NCI-H446 treated with DMSO at 0.1 percent for 48 hours (cell line): ENCODE measurements around the gene TBKBP1.
"Not testable (repeated sequence)": the region's sequence is repeated elsewhere in the genome, so short reads cannot be mapped to it uniquely, and the experiment has no call there.

ENCODE experiments used
- DNase-seq: peaks from one replicate; lab custom pipeline; 2025; lab: John Stamatoyannopoulos, UW

TBKBP1 gene

GRCh38 chr17:47676510-47677165, 17.3 kb upstream of the TBKBP1 start:
- DNase-seq: no peak

DNA sequence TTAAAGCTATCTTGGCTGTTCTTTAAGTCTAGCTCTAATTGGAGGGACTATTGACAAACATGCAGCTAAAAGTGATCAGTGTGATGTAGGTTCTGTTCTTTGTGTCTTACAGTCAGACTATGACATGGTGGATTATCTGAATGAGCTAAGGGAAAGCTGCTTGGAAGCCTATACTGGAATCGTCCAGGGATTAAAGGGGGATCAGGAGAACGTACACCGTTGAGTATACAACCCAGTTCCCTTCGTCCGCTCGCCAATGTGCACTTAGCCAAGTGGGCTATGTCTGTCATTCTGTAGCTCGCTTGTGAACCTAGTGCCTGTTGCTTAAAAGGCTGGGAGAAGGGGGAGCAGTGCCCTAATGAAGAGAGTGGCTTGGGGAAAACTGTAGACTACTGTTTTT, 15.8 kb upstream of the TBKBP1 start:
- no peak for DNase-seq

DNA sequence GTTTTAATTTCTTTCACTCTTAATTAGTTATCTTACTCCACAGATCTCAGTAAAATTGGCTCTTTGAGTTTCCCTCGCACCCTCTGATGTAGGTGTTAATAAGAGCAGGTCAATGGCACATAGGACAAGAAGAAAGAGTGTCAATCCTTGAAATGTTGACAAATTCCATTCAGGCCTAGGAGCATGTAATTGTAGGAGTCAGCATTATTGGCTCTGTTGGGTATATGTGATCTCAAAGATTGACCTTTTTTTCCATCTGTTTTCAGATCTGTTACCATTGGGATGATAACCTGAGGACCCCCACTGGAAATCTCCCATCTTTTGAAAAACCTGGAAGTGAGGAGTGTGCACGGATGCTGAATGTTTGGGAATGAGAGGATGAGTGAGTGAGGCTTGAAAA, 11.8 kb upstream of the TBKBP1 start:
- no peak for DNase-seq

DNA sequence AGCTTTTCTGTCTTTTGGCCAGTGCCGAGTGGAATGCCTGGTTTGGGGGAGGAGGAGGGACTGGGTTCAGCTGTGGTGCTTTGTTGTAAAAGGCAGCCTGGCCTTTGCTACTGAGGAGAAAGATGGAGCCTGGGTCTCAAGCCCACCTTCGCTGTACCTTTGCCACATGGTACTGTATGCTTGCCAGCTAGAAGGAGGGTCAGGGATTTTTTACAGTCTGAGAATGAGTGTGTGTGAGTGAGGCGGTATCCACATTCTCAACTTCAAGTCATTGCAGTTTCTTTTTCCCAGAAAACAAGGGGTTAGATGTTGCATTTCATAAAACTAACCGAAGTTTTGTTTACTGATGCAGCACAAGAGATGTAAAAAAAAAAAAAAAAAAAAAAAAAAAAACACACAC, 11.2 kb upstream of the TBKBP1 start:
- DNase-seq: not testable (repeated sequence)

GRCh38 chr17:47684025-47684424, 9.9 kb upstream of the TBKBP1 start:
- DNase-seq: no peak

DNA sequence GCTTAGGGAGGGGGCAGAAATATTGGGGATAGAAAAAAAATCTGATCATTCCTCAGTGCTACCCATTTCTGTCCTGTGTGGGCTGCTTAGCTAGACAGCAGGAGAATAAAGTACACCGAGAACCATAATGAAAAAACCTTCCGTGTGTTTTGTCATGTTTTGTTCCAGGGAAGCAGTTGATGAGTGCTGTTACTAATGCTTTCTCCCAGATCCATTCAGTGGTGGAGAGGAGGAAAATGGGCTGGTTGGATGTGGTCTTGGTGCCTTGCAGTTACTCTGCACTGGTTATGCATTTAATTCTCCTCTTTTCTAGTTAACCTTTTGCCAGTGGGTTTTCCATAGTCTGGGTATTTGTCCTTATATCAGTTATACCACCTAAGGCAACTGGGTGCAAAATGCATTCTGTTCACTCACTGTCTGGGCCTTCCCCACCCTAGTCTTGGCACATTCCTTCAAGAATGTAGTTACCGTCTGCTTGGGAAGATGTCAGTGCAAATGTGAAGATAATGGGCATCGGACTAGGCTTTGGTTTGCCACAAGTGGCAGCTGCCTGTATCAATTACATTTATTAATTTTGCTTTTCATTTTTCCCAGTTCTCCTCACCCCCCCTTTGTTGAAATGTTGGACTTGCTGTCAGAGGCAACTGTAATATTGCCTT, 9.3 kb upstream of the TBKBP1 start:
- no peak for DNase-seq

DNA sequence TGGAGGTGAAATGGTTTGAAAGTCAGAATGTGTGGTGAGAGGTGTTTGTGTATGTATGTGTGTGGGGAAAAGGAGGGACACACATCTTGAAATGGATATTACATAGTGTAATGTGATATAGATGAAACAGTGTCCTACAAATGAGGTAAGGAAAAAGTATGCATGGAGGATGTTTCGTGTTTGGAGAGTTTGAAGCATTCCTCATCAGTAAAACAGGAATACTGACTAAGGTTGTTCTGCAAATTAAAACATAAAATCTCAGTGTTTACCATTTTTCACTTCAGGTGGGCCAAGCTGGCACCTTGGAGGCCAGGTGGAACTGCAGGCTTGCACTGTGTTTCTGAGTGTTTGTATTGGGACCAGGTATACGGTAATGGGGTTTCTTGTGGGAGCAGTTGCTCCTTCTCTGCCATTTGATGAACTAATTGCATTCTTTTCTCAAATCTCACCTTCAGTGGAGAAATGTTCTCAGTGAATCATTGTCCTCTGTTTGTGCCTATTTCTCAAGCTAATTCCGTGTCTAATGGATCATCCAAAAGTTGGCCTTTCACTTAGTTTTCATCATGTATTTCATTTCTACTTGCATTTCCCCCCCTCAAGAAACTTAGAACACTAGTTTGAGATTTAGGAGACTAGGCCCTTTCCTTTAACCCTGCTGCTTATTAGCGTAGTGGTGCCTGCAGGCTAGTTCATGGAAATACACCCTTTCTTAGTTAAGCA, 8.2 kb upstream of the TBKBP1 start:
- DNase-seq: no peak

DNA sequence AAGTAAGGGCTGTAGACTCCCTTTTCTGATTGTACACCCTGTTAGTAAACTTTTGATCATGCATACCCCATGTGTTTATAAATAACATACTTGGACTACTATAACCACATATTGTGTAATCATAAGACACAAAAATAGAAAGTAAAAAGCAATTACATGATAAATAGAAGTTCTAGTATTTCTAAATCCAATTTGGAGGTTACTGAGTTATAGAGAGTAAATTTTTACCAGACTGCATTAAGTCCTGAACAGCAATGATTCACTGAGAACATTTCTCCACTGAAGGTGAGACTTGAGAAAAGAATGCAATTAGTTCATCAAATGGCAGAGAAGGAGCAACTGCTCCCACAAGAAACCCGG, 7.7 kb upstream of the TBKBP1 start:
- DNase-seq: no peak

DNA sequence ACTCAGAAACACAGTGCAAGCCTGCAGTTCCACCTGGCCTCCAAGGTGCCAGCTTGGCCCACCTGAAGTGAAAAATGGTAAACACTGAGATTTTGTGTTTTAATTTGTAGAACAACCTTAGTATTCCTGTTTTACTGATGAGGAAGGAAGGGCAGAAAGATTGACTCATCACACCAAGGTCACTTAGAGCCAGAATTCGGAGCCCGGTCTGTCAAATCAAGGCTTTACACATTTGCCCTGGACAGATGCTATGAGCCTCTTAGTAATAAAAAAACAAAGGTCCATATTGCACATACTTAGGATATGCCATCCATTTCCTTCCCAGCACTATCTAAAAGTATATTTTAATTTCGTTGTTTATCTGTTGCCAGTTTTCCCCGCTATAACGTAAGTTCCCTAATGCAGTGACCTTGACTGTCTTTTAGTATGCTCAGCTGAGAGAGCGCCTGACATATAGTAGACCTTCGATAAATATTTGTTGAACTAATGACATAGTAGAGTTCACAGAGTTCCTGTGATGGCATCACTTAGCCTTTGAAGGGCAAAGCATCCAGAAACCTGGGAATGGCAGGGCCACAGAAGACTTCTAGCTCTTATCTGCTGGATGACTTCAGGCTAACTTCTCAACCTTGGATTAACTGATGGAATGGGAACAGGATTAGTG, 7.2 kb upstream of the TBKBP1 start:
- DNase-seq: no peak

DNA sequence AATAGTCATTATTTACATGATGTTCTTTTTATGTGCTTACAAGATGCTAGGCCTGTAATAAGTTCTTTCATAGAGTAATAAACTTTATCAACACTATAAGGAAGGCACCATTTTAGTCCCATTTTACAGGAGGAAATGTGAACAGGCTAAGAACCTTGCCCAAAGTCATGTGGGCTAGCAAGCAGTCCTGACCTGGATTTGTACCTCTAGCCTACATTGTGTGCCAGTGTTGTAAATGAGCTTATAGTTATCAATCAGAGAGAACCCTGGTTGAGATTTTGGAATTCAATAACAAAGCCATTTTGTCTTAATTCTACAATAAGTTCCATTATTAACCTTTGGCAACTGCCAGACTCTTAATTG, 6.7 kb upstream of the TBKBP1 start:
- DNase-seq: no peak

DNA sequence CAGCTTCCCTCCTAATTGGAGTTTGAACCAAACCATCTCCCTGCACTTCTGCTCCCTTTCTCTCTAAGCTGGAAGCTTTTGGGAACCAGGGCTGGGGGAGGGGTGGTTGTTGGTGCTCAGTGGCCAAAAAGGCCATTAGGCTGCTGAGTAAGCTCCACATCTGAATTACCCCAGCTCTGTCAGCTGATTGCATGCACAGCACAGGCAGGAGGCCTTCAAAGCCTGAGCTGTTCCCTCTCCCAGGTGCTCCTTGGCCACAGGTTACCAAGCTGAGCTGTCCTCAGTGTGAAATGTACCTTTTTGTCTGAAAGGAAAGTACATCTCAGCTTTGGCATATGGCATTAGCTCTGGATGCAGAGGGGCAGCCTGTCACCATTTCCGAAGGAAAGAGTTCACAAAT, 6.2 kb upstream of the TBKBP1 start:
- DNase-seq: no peak

DNA sequence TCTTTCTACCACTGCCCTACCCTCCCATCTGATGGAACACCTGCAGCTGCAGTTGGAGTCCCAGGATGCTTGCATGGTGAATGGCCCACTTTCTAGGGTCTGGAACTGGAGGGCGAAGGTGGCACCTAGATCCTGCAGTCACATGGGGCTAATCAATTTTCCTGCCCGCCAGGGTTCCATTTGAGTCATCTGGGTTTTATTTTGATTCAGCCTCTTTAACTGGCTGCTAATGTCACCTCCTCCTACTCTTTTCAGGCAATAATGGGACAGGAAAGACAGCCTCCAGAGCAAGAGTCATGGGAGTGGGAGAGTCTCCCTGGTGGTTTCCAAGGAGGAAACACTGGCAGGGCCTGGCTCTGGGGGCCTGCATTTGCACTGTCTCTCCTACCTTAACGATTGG, 3.8 kb upstream of the TBKBP1 start:
- no peak for DNase-seq

DNA sequence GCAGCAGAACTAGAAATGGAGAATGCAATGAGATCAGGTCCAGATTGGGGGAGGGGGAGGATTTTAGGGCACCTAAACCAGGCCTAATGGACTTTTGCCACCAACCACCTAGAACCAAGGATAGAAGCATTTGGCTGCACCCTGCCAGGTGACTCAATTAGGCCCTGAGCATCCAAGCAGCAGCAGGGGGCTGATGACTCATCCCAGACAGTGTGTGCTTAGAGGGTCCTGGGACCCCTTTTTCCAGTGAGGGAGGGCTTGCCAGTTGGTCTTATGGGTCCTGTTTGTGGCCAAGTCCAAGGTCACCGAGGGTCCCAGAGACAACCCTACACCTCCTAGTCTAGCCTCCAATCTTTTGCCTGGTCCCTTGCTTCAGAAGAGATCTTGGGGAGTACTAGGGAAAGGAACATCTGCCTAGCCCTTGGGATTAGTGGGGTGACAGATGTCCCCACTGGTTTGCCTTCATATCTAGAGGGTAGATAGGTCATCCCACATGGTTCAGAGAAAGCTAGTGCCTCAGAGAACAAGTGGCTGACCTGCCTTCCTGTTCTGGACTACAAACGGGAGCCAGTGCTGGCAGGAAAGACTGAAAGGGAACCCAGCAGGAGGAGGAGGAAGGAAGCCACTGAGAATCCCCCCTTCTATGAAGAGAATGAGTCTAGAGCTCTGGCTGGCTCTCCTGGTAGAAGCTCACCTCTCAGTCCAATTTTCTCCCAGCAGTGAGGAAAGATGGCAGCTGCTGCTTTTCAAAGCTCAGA, 1.6 kb upstream of the TBKBP1 start:
- DNase-seq: no peak

DNA sequence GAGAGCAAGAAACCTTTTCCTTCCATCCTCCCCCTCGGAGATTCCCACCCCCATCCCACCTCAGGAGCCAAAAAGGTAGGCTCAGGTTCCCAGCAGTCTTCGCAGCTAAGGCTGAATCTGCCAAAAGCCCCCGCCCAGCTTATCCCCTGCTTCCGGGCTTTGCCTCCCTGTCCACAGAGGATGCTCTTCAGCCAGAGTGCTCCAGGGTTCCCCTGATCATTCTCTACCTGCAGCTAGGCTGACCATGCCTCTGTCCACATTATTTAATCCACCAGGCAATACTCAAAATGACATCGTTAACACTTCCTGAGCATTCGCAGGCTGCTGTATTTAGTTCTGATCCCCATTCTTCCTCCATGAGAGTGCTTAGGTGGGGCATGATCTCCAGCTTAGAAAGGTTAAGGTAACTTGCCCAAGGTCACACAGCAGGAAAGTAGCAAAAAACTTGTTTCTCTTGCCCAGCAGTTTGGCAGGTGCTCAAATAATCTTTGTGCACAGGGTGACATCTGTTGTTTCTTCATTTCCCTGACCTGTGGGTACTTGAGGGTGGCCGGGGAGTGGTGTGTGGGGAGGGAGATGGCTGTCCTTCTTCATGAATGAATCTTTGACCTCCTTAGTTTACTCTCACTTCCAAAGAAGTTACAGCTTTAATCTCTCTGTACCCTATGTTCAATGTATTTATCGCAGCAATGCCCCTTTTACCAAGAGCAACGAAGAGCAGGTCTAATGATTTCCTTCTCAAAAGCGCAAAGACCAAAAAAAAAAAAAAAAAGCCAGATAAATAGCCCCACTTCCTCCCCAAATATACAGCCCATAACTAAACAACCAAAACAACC, 848 bp upstream of the TBKBP1 start:
- DNase-seq: no peak

DNA sequence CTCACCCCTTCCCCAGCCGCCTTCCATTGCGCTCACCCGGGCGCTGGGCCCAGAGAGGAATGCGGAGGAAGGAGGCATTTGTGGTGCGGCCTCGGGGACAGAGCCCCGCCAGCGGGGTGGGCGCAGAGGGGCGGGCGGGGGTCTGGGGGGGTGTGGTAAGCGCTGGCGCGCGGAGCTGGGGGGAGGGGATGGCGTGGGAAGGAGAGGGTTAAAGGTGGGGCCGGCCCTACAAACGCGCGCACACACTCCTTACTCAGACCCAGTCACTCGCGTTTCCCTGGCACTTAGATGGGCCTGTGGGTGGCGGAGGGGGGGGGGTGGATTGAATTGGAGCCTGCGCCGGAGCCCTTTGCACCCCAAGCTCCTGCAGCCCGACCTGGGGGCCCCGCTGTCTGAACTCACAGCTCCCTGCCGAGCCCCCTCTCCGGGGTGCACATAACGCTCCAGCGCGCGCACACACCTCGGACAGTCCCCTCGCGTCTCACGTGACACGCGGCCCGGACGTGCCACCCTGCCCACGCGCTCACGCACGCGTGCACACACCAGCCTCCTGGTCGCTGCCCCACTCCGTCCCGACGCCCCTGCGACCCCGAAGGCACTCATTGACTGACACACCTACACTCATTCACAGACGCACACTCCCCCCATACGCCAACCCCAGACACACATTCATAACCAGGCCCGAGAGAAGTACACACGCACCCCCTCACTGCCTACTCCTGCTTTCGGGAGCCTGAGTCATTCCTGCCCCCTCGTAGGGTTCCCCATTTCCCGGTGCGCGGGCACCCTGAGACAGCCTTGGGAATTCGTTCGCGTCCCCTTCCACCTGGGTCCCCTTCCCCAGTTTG, 844 bp downstream of the TBKBP1 start:
- no peak for DNase-seq

- DNase-seq: no peak
Measured at GRCh38 chr17:47695429-47696376, 1.7 kb downstream of the TBKBP1 start.

DNA sequence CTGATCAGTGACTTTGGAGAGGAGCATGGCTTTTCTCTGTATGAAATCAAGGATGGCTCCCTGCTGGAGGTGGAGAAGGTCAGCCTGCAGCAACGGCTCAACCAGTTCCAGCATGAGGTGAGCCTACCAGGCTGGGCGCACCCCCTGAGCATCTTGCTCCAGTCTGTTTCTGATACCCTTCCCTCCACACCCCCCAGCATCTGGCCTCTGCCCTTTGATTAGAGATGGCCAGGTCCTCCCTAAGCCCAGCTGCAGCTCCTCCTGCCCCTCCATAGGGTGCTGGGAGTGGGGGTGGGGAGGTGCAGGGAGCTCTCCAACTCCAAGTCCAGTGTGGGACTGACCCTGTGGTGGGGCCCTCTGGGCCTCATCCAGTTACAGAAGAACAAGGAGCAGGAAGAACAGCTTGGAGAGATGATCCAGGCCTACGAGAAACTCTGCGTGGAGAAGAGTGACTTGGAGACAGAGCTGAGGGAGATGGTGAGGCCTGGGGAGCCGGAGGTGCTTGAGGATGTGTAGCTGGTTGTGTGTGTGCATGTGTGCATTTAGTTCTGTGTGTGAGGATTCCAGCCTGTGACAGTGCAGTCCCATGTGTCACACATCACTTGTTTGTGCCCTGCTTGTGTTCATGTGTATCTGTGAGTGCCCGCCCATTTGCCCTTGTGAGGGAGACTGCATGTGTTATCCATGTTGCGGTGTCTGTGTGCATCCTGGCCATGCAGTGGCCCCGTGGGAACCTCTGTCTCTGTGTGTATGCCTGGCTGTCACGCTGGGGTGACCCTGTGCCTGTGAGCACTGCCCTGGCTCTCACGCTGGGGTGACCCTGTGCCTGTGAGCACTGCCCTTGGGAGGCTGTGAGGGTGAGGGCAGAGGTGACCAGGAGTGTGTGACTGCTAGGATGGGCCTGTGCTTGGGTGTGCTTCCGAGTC, 3.0 kb downstream of the TBKBP1 start:
- no peak for DNase-seq
